Lung (tissue), 12 donors: ENCODE measurements around the gene BABAM1. TPM values are rescaled to one million over a fixed set of nuclear protein-coding genes. Genes with fewer than 3 reads are reported as not detected.

Experiments used
- ATAC-seq: fragments of 200-7000 bp; cut with Tn5 transposase; one replicate; pipeline ENCODE4 v1.9.1; 2020; ENCODE audit warnings: moderate number of reproducible peaks; ENCODE audit not compliant: insufficient read depth, low FRiP score
- DNase-seq, 3 donors: peaks; one replicate each; pipeline ENCODE4 v3.0.0-alpha.2; 2013 to 2017
- H3K27ac ChIP-seq, 2 donors: one replicate each; pipeline ENCODE4 v1.5.1; 2013; ENCODE audit warnings: mild to moderate bottlenecking in 2 of 2, moderate library complexity in 2 of 2, control low read depth in 1 of 2, inconsistent platforms in 1 of 2, low read depth in 1 of 2, low read length in 1 of 2
- H3K27me3 ChIP-seq, 3 donors: one replicate each; pipeline ENCODE4 v1.5.1; 2013; ENCODE audit warnings: low read length in 2 of 3; ENCODE audit not compliant: control insufficient read depth in 3 of 3, insufficient read depth in 3 of 3
- H3K36me3 ChIP-seq, 4 donors: one replicate each; pipeline ENCODE4 v1.5.1; 2013; ENCODE audit warnings: low read length in 4 of 4, mild to moderate bottlenecking in 1 of 4, moderate library complexity in 1 of 4; ENCODE audit not compliant: control insufficient read depth in 4 of 4, insufficient read depth in 4 of 4
- H3K4me1 ChIP-seq, 5 donors: one replicate each; pipeline ENCODE4 v1.5.1; 2013; ENCODE audit warnings: low read length in 5 of 5, mild to moderate bottlenecking in 2 of 5, moderate library complexity in 1 of 5; ENCODE audit not compliant: control insufficient read depth in 5 of 5, insufficient read depth in 5 of 5
- H3K4me3 ChIP-seq: one replicate; pipeline ENCODE4 v1.5.1; 2013; ENCODE audit warnings: mild to moderate bottlenecking, control low read depth, moderate library complexity
- H3K9ac ChIP-seq, 2 donors: one replicate each; pipeline ENCODE4 v1.5.1; 2013; ENCODE audit warnings: low read length in 2 of 2, control low read depth in 1 of 2; ENCODE audit not compliant: insufficient read depth in 1 of 2
- H3K9me3 ChIP-seq, 4 donors: one replicate each; pipeline ENCODE4 v1.5.1; 2013; ENCODE audit warnings: low read length in 3 of 4, mild to moderate bottlenecking in 1 of 4, moderate library complexity in 1 of 4; ENCODE audit not compliant: control insufficient read depth in 4 of 4, insufficient read depth in 3 of 4
- CTCF ChIP-seq: IDR thresholded peaks from 2 replicates; pipeline ENCODE4 v1.5.1; 2012; ENCODE audit warnings: mild to moderate bottlenecking; ENCODE audit errors: control extremely low read depth, extremely low read depth
- WGBS, 2 donors: extraction: QIAGEN DNeasy Blood & Tissue Kit; methylation state at CpG; one replicate each; pipeline ENCODE4 v1.1.7; 2013; 5-methylcytosine and 5-hydroxymethylcytosine counted together
- polyA plus RNA-seq, 2 donors: library from polyadenylated mRNA; stranded (reverse); fragments of 200-250 nt; gene quantifications; one replicate each; pipeline ENCODE4 v1.2.1, GENCODE V29; 2013
- total RNA-seq, 2 donors: library from RNA; depleted of rRNA in 1 of 2; stranded (reverse); fragments of >200 nt in 1 of 2; gene quantifications; one replicate each; pipeline ENCODE4 v1.2.1, GENCODE V29; 2014 to 2021
- donor health status: control.
- donor health status: control.
- donor health status: Bipolar disorder and iron deficiency.
- donor health status: healthy.
- donor health status: DM: yes; HTN: yes; CAD: no.

BABAM1 gene
- total and polyA plus RNA-seq, 4 donors = 52.4 to 75.1 (median 63.4) TPM

- DNase-seq = peak; percentile 67 to 73 (median 67)
- 19 to 27% methylated on average over 15 of the region's 15 CpGs for WGBS, 2 donors
- peak; percentile 75 for TF ChIP-seq CTCF
- ATAC-seq = peak; percentile 85
- H3K4me3 ChIP-seq = no peak overlapping the region
- H3K9ac ChIP-seq = no peak overlapping the region
- H3K9me3 ChIP-seq = peaks cover 0 to 5% (median 0%) of the 10 kb centered on the region in 4 donors
- peaks cover 0 to 3% (median 0%) of the 10 kb centered on the region in 5 donors for H3K4me1 ChIP-seq
- no peaks in the 10 kb centered on the region for H3K27me3 ChIP-seq
- peak overlapping the region in 1 of 2 donors; percentile 52 for H3K27ac ChIP-seq
- H3K36me3 ChIP-seq = peaks cover 0 to 8% (median 0%) of the 10 kb centered on the region in 4 donors
These were observed 6.4 kb upstream of the BABAM1 start for GRCh38 chr19:17260842-17261325.

- Histone ChIP-seq H3K9me3 (peaks cover 0 to 5% (median 0%) of the 10 kb centered on the region in 4 donors), H3K27ac (peak overlapping the region in 1 of 2 donors; percentile 20), H3K9ac (no peak overlapping the region), H3K27me3 (no peaks in the 10 kb centered on the region), H3K36me3 (peaks cover 0 to 5% (median 0%) of the 10 kb centered on the region in 4 donors), H3K4me1 (peaks cover 0 to 3% (median 0%) of the 10 kb centered on the region in 5 donors), H3K4me3 (peak overlapping the region; percentile 18)
- no peak for TF ChIP-seq CTCF
- ATAC-seq (no peak), DNase-seq (no peak)
- WGBS, 2 donors = 68 to 83% methylated on average over 16 of the region's 16 CpGs
These were observed 4.7 kb upstream of the BABAM1 start for GRCh38 chr19:17262557-17262956.

GRCh38 chr19:17263712-17264640 is 3.3 kb upstream of the BABAM1 start:
- no peak overlapping the region for H3K9ac ChIP-seq
- 67 to 77% methylated on average over 20 to 23 of the region's 23 CpGs for WGBS, 2 donors
- no peak for DNase-seq

More at GRCh38 chr19:17263712-17264640, 3.3 kb upstream of the BABAM1 start:
- peak overlapping the region; percentile 39 for H3K4me3 ChIP-seq
- H3K36me3 ChIP-seq = peaks cover 0 to 10% (median 1%) of the 10 kb centered on the region in 4 donors
- H3K27ac ChIP-seq = peak overlapping the region; percentile 51 to 81
- H3K27me3 ChIP-seq = no peaks in the 10 kb centered on the region
- TF ChIP-seq CTCF = no peak
- H3K9me3 ChIP-seq = peaks cover 0 to 3% (median 0%) of the 10 kb centered on the region in 4 donors
- ATAC-seq = no peak
- peaks cover 0 to 6% (median 0%) of the 10 kb centered on the region in 5 donors for H3K4me1 ChIP-seq
